ENCODE data around the gene CC2D1A.

Gene CC2D1A

GRCh38 chr19:13938301-13939064, 32.5 kb downstream of the CC2D1A start, which contains the start of gene PODNL1:
Gene PODNL1, minus strand, starts transcription at chr19:13938417. Its CDS starts 236 bp downstream, at chr19:13938181.
- DNase-seq = no peak

- DNase-seq = no peak
Measured at GRCh38 chr19:13942023-13942684, 36.2 kb downstream of the CC2D1A start.

DNA sequence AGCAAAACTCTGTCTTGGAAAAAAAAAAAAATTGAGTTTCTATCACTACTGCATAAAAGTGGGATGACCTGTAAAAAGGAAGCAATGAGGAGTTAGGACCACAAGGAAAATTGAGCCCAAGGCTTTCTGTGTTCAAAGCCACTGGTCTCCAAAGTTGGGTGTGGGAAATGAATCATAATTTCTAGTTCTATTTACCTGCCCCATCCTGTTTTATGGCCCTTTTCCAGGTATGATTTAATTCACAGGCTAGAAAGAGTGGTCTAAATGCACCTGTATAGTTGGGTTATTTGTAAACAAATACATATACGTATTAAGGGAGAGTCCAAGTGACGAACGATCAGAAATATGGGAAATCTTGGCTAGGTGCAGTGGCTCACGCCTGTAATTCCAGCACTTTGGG, 40.4 kb downstream of the CC2D1A start:
- no peak for DNase-seq

GRCh38 chr19:13951043-13951442, 45.0 kb downstream of the CC2D1A start:
- DNase-seq = no peak

- no peak for DNase-seq
Measured at GRCh38 chr19:13951799-13952153, 45.8 kb downstream of the CC2D1A start.

DNA sequence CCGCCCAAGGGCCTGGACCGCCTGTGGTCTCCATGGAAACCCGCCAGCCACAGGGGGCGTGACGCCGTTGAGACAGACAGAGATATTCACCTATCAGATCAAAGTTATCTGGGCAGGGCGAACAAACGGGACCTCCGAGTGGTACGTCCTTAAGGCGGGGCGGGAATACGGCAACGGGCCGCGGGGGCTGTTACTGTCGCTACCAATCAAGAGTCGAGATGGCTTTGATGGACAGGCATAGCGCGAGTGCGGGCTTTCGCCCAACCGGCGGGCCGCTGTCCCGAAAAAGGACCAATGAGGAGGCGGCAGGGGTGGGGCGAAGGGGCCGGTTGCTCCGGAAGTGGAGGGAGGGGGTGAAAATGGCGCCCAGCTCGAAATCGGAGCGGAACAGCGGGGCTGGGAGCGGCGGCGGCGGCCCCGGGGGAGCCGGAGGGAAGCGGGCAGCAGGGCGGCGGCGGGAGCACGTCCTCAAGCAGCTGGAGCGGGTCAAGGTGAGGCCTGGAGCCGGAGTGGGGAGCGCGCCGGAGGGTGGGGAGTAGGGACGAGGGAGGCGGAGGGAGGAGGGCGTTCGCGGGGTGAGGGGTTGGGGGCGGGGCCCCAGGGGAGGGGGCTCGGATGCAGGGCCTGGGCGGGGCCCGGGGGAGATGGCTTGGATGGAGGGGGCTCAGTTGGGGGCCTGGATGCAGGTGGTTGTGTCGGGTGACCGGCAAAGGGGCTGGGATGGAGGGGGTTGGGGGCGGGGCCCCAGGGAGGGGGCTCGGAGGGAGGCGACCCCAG, 46.3 kb downstream of the CC2D1A start, which contains the start of gene DCAF15:
Gene DCAF15, plus strand, starts transcription at position 356 of the 777 bp plus-strand sequence. Its CDS starts 4 bp downstream, at position 360.
- DNase-seq = peak; percentile 99

GRCh38 chr19:13952931-13953531, 47.0 kb downstream of the CC2D1A start:
- no peak for DNase-seq

- no peak for DNase-seq
Measured at GRCh38 chr19:13954185-13954584, 48.2 kb downstream of the CC2D1A start.

GRCh38 chr19:13955662-13956364, 49.8 kb downstream of the CC2D1A start:
- DNase-seq = no peak

DNA sequence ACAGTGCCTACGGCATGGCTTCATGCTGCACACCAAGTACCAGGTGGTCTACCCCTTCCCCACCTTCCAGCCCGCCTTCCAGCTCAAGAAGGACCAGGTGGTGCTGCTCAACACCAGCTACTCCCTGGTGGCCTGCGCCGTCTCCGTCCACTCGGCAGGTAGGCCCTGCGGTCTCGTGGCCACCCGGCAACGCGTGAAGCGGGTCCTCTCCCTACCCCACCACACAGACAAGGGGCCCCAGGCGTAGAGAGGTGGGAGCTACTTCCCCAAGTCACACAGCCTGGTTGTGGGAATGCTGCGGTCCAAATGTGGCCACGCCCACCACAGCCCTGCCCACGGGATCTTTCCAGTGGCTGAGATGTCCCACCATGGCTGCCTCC, 50.4 kb downstream of the CC2D1A start:
- no peak for DNase-seq

GRCh38 chr19:13957051-13957450, 51.0 kb downstream of the CC2D1A start:
- DNase-seq = no peak

DNA sequence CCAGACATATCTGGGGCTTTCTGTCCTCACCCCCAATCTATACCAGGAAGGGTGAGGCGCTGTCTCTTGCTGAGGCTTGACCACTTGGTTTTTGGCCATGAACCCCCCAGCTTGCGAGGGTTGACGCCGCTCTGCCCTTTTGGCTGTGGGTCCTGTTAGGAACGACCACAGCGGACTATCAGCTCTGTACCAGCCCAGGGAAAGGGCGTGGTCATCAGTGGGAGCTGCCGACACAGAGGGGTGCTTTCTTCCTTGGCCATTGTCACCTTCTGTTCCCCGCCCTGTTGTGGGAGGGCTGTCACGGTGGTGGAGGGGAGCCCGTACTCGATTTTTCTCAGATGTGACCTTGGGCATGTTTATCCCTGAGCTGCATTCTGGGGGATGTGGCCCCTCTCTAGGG, 52.0 kb downstream of the CC2D1A start:
- no peak for DNase-seq

DNA sequence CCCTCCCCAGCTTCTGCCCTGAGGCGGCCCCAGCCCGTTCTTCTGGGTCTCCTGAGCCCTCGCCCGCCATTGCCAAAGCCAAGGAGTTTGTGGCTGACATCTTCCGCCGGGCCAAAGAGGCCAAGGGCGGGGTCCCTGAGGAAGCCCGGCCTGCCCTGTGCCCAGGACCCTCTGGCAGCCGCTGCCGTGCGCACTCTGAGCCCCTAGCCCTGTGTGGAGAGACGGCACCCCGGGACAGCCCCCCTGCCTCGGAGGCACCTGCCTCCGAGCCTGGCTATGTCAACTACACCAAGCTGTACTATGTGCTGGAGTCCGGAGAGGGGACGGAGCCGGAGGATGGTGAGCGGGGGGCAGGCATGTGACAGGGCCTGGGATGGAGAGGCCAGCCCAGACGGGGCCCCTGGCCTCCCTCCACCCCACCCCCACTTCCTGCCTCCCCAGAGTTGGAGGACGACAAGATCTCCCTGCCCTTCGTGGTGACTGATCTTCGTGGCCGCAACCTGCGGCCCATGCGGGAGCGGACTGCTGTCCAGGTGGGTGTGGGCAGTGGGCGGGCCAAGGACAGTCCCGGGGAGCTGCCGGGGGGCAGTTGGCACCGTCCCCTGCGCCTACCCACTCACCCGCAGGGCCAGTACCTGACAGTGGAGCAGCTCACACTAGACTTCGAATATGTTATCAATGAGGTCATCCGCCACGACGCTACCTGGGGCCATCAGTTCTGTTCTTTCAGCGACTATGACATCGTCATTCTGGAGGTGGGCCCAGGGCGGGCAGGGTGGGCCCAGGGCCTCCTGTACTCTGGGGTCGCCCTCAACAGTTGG, 53.4 kb downstream of the CC2D1A start:
- no peak for DNase-seq

GRCh38 chr19:13959962-13960862, 54.2 kb downstream of the CC2D1A start:
- no peak for DNase-seq

- no peak for DNase-seq
Measured at GRCh38 chr19:13960863-13961784, 55.1 kb downstream of the CC2D1A start.

DNA sequence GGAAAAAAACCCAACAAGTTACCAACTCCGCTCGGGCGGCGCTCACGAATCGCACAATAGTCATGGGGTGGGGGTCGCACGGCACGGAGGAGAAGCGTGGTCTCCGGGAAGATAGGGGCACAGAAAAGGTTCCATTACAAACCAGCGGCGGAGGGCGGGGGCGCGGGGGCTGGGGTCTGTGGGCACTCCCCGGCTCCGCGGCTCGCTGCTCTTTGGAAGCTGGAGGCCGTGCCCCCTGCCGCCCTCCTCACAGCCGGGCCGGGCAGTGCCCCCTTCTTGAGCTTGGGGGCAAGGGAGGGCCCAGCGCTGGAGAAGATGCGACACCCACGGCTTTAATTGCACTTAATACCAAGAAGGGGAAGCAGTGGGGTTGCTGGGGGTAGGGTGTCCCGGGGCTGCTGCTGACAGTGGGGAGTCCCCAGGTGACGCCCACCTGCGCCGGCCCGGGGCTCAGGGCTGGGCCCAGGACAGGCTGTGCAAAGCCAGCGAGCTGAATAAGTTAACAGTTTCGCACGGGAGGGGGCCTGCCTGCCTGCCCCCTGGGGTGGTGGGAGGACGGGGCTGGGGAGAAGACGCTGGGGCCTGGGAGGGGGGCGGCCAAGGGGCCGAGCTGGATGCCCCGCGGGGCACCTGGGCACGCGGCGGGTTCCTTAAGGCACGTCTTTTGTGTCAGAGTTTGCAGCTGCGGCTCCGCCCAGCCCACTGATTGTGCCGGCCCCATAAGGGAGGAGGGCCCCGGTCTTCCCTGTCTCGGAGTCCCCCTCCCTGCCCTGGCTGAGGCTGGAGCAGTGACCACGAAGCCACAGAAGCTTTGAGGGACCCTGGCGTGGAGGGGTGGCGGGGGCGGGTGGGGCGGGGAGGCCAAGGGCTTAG, 56.1 kb downstream of the CC2D1A start:
- DNase-seq = no peak

DNA sequence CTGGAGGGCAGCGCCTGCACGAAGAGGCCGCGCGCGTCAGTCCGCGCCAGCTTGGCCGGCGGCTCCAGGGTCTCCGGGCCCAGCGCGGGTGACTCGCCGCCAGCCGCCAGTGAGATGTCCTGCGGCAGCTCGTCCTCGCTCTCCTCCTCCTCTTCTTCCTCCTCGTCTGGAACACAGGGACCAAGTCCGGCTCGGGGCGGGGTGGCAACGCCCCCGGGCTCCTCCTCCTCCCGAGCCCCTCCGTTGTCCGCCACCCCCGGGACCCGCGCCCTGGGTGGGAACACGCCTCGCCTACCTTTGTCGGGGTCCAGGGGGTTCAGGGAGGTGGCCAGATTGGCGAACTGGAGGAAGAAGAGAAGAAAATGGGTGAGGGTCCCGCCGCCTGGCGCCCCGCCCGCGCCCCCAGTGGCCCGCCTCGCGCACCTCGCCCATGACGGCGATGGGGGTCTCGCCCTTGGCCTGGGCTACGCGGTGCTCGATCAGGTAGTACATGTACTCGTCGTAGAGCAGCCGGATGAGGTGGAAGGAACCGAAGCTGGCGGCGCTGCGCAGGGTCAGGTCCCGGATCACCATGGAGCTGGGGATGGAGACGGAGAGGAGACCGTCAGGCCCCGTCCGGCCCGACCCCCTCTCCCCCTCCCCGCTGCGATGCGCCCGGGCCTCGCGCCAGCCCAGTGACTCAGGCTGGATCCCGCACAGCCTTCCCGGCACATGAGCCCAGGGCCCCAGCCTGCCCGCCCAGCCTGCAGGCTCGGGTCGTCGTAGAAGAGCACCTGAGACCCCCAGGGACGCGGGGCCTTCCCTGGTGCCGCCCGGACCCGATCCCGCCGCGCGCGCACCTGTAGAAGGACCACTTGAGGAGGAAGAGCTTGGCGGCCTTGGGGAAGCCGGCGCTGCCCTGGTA, 57.0 kb downstream of the CC2D1A start:
- DNase-seq = no peak

All from T1000 (cell line).